Measurements from ENCODE around the gene ZNF831.

DNA sequence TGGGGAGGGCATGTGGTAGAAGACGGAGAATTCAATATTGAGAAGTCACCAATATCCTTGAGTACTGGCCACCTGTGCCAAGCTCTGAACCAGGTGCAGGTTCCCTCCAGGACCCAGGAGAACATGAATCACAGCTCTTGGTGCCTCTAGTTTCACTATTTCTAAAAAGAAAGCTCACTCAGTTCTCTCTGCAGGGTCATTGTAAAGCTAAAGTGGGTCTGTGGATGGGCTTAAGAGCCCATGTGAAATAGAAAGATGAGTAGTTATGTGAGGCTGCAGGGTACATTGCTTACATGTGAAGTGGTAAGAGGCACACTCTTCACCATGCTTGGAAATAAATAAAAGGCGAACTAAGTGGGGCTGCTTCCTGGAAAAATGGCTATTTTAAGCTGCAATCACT lies 43.6 kb downstream of the ZNF831 start:
- no peak for TF ChIP-seq TEAD4 (IDR thresholded peaks at IDR 0.05)
- TF ChIP-seq RAD21 (IDR thresholded peaks at IDR 0.05; ENCODE audit: low read depth), result no peak
- TF ChIP-seq, protein P1, sequence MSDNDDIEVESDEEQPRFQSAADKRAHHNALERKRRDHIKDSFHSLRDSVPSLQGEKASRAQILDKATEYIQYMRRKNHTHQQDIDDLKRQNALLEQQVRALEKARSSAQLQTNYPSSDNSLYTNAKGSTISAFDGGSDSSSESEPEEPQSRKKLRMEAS (IDR thresholded peaks at IDR 0.05), result no peak
- TF ChIP-seq, protein P2, sequence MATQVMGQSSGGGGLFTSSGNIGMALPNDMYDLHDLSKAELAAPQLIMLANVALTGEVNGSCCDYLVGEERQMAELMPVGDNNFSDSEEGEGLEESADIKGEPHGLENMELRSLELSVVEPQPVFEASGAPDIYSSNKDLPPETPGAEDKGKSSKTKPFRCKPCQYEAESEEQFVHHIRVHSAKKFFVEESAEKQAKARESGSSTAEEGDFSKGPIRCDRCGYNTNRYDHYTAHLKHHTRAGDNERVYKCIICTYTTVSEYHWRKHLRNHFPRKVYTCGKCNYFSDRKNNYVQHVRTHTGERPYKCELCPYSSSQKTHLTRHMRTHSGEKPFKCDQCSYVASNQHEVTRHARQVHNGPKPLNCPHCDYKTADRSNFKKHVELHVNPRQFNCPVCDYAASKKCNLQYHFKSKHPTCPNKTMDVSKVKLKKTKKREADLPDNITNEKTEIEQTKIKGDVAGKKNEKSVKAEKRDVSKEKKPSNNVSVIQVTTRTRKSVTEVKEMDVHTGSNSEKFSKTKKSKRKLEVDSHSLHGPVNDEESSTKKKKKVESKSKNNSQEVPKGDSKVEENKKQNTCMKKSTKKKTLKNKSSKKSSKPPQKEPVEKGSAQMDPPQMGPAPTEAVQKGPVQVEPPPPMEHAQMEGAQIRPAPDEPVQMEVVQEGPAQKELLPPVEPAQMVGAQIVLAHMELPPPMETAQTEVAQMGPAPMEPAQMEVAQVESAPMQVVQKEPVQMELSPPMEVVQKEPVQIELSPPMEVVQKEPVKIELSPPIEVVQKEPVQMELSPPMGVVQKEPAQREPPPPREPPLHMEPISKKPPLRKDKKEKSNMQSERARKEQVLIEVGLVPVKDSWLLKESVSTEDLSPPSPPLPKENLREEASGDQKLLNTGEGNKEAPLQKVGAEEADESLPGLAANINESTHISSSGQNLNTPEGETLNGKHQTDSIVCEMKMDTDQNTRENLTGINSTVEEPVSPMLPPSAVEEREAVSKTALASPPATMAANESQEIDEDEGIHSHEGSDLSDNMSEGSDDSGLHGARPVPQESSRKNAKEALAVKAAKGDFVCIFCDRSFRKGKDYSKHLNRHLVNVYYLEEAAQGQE (IDR thresholded peaks at IDR 0.05; ENCODE audit: low read depth), result no peak
- TF ChIP-seq, protein P3, sequence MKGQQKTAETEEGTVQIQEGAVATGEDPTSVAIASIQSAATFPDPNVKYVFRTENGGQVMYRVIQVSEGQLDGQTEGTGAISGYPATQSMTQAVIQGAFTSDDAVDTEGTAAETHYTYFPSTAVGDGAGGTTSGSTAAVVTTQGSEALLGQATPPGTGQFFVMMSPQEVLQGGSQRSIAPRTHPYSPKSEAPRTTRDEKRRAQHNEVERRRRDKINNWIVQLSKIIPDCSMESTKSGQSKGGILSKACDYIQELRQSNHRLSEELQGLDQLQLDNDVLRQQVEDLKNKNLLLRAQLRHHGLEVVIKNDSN (IDR thresholded peaks at IDR 0.05), result no peak
- TF ChIP-seq CEBPB (IDR thresholded peaks at IDR 0.05), result no peak
- no peak for TF ChIP-seq EP300 (IDR thresholded peaks at IDR 0.05; ENCODE audit: borderline replicate concordance)
- no peak for TF ChIP-seq YY1 (IDR thresholded peaks at IDR 0.05; ENCODE audit: low read depth)
- TF ChIP-seq TAF1 (IDR thresholded peaks at IDR 0.05; ENCODE audit: low read depth), result no peak
- TF ChIP-seq EGR1 (IDR thresholded peaks at IDR 0.05), result no peak
- TF ChIP-seq ZBTB7A (IDR thresholded peaks at IDR 0.05; ENCODE audit: low read depth), result no peak
